ENCODE measurements around the gene TSPAN13.
A peak's percentile ranks its signal among the peaks of the same experiment; 100 is the strongest.

Gene TSPAN13

GRCh38 chr7:16812542-16813231, 59.1 kb downstream of the TSPAN13 start:
- no peak for DNase-seq (ENCODE audit: low spot score)

- DNase-seq (ENCODE audit: low spot score) = peak; percentile 32
Observed at GRCh38 chr7:16813232-16813616, 59.7 kb downstream of the TSPAN13 start.

- no peak for DNase-seq (ENCODE audit: low spot score)
Observed at GRCh38 chr7:16815001-16815400, 61.4 kb downstream of the TSPAN13 start.

- no peak for DNase-seq (ENCODE audit: low spot score)
Observed at GRCh38 chr7:16816824-16817223, 63.3 kb downstream of the TSPAN13 start.

- peak; percentile 76 for DNase-seq (ENCODE audit: low spot score)
Observed at GRCh38 chr7:16817536-16817935, 64.0 kb downstream of the TSPAN13 start.

- no peak for DNase-seq (ENCODE audit: low spot score)
Observed at GRCh38 chr7:16818732-16819131, 65.2 kb downstream of the TSPAN13 start.

GRCh38 chr7:16822029-16822428, 68.5 kb downstream of the TSPAN13 start:
- no peak for DNase-seq (ENCODE audit: low spot score)

- no peak for DNase-seq (ENCODE audit: low spot score)
Observed at GRCh38 chr7:16826060-16826459, 72.5 kb downstream of the TSPAN13 start.

GRCh38 chr7:16833373-16833772, 79.8 kb downstream of the TSPAN13 start:
- DNase-seq (ENCODE audit: low spot score) = no peak
